ENCODE results near the gene FMOD. TPM values are rescaled to one million over a fixed set of nuclear protein-coding genes. Genes with fewer than 3 reads are reported as not detected.

The FMOD gene
- total and polyA plus RNA-seq, 2 donors (not counting 1 experiment from before 2014, with no cell fraction given): 3.3 to 9.0 TPM

DNA sequence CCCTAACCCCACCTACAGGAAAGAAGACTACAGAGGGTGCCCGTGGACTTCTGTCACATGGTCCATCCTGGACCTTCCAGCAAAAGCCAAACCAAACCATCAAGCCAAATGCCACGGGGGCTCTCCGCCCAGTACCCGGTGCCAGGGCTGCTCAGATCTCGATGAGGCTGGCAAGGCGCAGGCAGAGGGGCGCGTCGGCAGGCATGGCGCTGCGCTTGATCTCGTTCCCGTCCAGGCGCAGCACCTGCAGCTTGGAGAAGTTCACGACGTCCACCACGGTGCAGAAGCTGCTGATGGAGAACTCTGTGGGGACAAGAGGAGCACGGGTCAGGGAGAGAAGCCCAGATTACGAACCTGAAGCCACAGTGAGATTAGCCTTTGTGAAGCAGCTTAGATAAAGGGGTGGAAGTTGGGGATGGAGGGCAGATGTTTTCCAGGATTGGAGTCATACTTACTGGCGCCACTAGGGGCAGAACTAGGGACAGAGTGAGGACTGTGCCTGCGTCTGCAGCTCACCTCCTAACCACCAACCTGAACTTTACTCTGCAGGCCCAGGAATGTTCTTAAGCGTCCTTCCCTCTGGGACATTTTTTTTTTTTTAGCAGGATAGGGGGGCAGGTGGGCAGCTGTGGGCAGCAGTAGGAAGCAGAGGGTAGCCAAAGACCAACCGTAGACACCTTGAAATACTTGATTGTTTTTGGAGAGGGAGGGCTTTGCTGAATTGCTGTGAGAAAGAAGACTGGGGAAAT is 8.6 kb downstream of the FMOD start:
- peak; percentile 27 to 42 for DNase-seq (ENCODE audit: low read depth in 2 of 2)
- Histone ChIP-seq H4K20me1 (ENCODE audit: control insufficient read depth, extremely low read depth, insufficient read depth, low read length) (no peaks in the 10 kb centered on the region), H3K4me3 (replicated peaks in 1 of 4; ENCODE audit: control extremely low read depth in 1 of 4, insufficient read depth in 1 of 4, low read depth in 3 of 4, low read length in 4 of 4) (no peak overlapping the region)

DNA sequence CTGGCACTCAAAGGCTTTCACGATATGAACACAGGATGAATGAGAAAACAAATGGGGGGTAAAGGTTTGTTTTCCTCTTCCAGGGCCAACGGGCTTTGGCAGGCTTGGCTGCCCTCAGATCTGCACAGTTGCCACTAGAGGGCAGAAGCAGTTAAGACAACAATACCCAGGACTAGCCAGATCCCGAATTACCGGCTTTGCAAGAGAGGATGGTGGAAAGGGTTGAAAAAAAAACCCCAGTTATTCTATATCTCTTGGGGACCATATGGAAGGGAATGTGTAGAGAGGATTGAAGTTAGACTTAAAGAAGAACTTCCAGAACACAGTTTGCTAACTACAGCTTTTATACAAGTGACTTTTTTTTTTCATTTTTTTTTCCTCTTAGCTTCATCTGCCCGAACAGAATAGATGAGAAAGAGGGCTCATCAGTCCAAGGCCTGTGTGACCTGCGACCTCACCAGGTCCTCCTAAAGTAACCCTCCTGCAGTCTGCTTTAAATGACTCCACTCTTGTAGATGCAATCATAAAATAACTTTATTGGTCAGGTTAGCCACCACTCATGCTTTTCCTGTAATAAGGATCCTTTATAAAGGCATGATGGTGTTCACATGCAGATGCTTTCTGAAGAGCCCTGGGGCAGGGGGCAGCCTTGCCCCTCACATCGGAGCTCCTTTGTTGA is 10.7 kb downstream of the FMOD start:
- Histone ChIP-seq H3K4me2 (ENCODE audit: extremely low read depth, insufficient read depth, low read length) (no peak overlapping the region), H3K79me2 (ENCODE audit: control insufficient read depth, insufficient read depth, low read length) (no peaks in the 10 kb centered on the region), H2AFZ (ENCODE audit: low read length) (no peak overlapping the region), H3K9ac (ENCODE audit: insufficient read depth, low read length) (no peak overlapping the region), H3K27ac (ENCODE audit: insufficient read depth, low read length) (no peak overlapping the region), H3K4me1 (ENCODE audit: control insufficient read depth, extremely low read depth, insufficient read depth, low read length) (no peaks in the 10 kb centered on the region), H3K36me3 (ENCODE audit: control insufficient read depth, insufficient read depth, low read length) (no peaks in the 10 kb centered on the region), H3K4me3 (replicated peaks in 1 of 4; ENCODE audit: control extremely low read depth in 1 of 4, insufficient read depth in 1 of 4, low read depth in 3 of 4, low read length in 4 of 4) (no peak overlapping the region), H3K9me3 (ENCODE audit: control insufficient read depth, insufficient read depth, low read depth, low read length) (no peaks in the 10 kb centered on the region), H3K27me3 (ENCODE audit: control insufficient read depth, insufficient read depth, low read length) (peaks cover 35% of the 10 kb centered on the region), H4K20me1 (ENCODE audit: control insufficient read depth, extremely low read depth, insufficient read depth, low read length) (no peaks in the 10 kb centered on the region)
- DNase-seq (ENCODE audit: low read depth in 2 of 2): peak; percentile 71 to 90
- peak; percentile 35 for TF ChIP-seq EZH2 (IDR thresholded peaks at IDR 0.05; ENCODE audit: low read length, missing control alignments)
- TF ChIP-seq, protein P1, sequence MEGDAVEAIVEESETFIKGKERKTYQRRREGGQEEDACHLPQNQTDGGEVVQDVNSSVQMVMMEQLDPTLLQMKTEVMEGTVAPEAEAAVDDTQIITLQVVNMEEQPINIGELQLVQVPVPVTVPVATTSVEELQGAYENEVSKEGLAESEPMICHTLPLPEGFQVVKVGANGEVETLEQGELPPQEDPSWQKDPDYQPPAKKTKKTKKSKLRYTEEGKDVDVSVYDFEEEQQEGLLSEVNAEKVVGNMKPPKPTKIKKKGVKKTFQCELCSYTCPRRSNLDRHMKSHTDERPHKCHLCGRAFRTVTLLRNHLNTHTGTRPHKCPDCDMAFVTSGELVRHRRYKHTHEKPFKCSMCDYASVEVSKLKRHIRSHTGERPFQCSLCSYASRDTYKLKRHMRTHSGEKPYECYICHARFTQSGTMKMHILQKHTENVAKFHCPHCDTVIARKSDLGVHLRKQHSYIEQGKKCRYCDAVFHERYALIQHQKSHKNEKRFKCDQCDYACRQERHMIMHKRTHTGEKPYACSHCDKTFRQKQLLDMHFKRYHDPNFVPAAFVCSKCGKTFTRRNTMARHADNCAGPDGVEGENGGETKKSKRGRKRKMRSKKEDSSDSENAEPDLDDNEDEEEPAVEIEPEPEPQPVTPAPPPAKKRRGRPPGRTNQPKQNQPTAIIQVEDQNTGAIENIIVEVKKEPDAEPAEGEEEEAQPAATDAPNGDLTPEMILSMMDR (conservative IDR thresholded peaks at IDR 0.05 in 1 of 2, IDR thresholded peaks at IDR 0.05 in 1 of 2; ENCODE audit: low read depth in 1 of 2, low read length in 2 of 2): peak; percentile 87 to 88

More for the DNA sequence above, 8.6 kb downstream of the FMOD start:
- no peaks in the 10 kb centered on the region for H3K36me3 ChIP-seq (ENCODE audit: control insufficient read depth, insufficient read depth, low read length)
- H3K27me3 ChIP-seq (ENCODE audit: control insufficient read depth, insufficient read depth, low read length): peaks cover 35% of the 10 kb centered on the region
- H3K4me1 ChIP-seq (ENCODE audit: control insufficient read depth, extremely low read depth, insufficient read depth, low read length): no peaks in the 10 kb centered on the region
- H3K9me3 ChIP-seq (ENCODE audit: control insufficient read depth, insufficient read depth, low read depth, low read length): no peaks in the 10 kb centered on the region
- H3K9ac ChIP-seq (ENCODE audit: insufficient read depth, low read length): no peak overlapping the region
- peak; percentile 25 for TF ChIP-seq EZH2 (IDR thresholded peaks at IDR 0.05; ENCODE audit: low read length, missing control alignments)
- TF ChIP-seq, protein P1 (conservative IDR thresholded peaks at IDR 0.05 in 1 of 2, IDR thresholded peaks at IDR 0.05 in 1 of 2; ENCODE audit: low read depth in 1 of 2, low read length in 2 of 2): peak; percentile 76 to 85
- H3K79me2 ChIP-seq (ENCODE audit: control insufficient read depth, insufficient read depth, low read length): no peaks in the 10 kb centered on the region
- H2AFZ ChIP-seq (ENCODE audit: low read length): no peak overlapping the region
- no peak overlapping the region for H3K4me2 ChIP-seq (ENCODE audit: extremely low read depth, insufficient read depth, low read length)
- H3K27ac ChIP-seq (ENCODE audit: insufficient read depth, low read length): no peak overlapping the region

DNA sequence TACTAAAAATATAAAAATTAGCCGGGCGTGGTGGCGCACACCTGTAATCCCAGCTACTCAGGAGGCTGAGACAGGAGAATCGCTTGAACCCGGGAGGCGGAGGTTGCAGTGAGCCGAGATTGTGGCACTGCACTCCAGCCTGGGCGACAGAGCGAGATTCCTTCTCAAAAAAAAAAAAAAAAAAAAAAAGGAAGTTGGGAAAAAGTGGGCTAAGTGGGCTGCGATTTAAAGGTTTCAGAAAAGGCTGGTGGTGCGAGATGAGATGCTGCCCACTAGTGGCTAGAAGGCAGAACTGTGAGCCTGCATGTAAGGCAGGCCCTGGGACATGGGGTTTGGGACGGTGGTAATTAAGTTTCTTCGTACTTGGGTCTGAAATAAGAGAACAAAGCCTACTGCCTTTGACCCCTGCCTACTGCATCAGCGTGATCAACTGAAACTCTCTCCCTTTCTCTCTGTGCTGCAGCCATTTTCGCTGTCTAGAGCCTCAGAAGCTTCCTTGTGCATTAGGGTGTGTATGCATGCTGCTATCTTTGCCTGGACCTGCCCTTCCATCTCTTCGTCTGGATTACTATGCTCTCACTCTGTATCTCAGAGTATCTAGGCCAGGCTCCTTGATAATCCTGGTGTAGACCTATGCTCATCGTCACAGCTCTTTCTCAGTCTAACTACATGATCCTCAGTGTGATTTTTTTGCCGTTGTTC is 12.4 kb downstream of the FMOD start:
- Histone ChIP-seq H4K20me1 (ENCODE audit: control insufficient read depth, extremely low read depth, insufficient read depth, low read length) (no peaks in the 10 kb centered on the region), H3K36me3 (ENCODE audit: control insufficient read depth, insufficient read depth, low read length) (no peaks in the 10 kb centered on the region), H3K4me2 (ENCODE audit: extremely low read depth, insufficient read depth, low read length) (no peak overlapping the region), H3K9me3 (ENCODE audit: control insufficient read depth, insufficient read depth, low read depth, low read length) (no peaks in the 10 kb centered on the region), H3K4me1 (ENCODE audit: control insufficient read depth, extremely low read depth, insufficient read depth, low read length) (no peaks in the 10 kb centered on the region), H3K9ac (ENCODE audit: insufficient read depth, low read length) (no peak overlapping the region), H3K4me3 (replicated peaks in 1 of 4; ENCODE audit: control extremely low read depth in 1 of 4, insufficient read depth in 1 of 4, low read depth in 3 of 4, low read length in 4 of 4) (no peak overlapping the region), H2AFZ (ENCODE audit: low read length) (no peak overlapping the region), H3K79me2 (ENCODE audit: control insufficient read depth, insufficient read depth, low read length) (no peaks in the 10 kb centered on the region), H3K27me3 (ENCODE audit: control insufficient read depth, insufficient read depth, low read length) (peaks cover 24% of the 10 kb centered on the region), H3K27ac (ENCODE audit: insufficient read depth, low read length) (no peak overlapping the region)
- DNase-seq (ENCODE audit: low read depth in 2 of 2): peak; percentile 45 to 75
- no peak for TF ChIP-seq EZH2 (IDR thresholded peaks at IDR 0.05; ENCODE audit: low read length, missing control alignments)
- TF ChIP-seq, protein P1 (conservative IDR thresholded peaks at IDR 0.05 in 1 of 2, IDR thresholded peaks at IDR 0.05 in 1 of 2; ENCODE audit: low read depth in 1 of 2, low read length in 2 of 2): peak; percentile 94 to 98
